Lower leg skin (tissue), 3 donors: ENCODE results near the gene CDC20B.
"Not testable (repeated sequence)": the region's sequence is repeated elsewhere in the genome, so short reads cannot be mapped to it uniquely, and the experiment has no call there.

Experiments
- POLR2A ChIP-seq, 2 donors: fragments of 450-650 bp; IDR thresholded peaks; one replicate each; pipeline ENCODE4 v1.6.1; 2016 to 2017; ENCODE audit warnings: antibody characterized with exemption in 2 of 2, mild to moderate bottlenecking in 1 of 2, moderate library complexity in 1 of 2
- TF ChIP-seq, protein P1 (sequence below), 3 donors: fragments of 450-650 bp; IDR thresholded peaks; one replicate each; pipeline ENCODE4 v1.5.1; 2016; ENCODE audit warnings: antibody characterized with exemption in 3 of 3, mild to moderate bottlenecking in 3 of 3, moderate library complexity in 2 of 3

DNA sequence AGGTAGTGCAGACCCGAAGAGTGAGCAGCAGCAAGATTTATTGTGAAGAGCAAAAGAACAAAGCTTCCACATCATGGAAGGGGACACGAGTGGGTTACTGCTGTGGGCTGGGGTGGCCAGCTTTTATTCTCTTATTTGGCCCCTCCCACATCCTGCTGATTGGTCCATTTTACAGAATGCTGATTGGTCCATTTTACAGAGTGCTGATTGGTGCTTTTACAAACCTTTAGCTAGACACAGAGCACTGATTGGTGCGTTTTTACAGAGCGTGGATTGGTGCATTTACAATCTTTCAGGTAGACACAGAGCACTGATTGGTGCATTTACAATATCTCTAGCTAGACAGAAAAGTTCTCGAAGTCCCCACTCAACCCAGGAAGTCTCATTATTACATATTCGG lies 82.0 kb downstream of the CDC20B start:
- not testable (repeated sequence) for TF ChIP-seq POLR2A (IDR thresholded peaks at IDR 0.05)
- TF ChIP-seq, protein P1, sequence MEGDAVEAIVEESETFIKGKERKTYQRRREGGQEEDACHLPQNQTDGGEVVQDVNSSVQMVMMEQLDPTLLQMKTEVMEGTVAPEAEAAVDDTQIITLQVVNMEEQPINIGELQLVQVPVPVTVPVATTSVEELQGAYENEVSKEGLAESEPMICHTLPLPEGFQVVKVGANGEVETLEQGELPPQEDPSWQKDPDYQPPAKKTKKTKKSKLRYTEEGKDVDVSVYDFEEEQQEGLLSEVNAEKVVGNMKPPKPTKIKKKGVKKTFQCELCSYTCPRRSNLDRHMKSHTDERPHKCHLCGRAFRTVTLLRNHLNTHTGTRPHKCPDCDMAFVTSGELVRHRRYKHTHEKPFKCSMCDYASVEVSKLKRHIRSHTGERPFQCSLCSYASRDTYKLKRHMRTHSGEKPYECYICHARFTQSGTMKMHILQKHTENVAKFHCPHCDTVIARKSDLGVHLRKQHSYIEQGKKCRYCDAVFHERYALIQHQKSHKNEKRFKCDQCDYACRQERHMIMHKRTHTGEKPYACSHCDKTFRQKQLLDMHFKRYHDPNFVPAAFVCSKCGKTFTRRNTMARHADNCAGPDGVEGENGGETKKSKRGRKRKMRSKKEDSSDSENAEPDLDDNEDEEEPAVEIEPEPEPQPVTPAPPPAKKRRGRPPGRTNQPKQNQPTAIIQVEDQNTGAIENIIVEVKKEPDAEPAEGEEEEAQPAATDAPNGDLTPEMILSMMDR (IDR thresholded peaks at IDR 0.05), result not testable (repeated sequence)
